Tibial nerve (tissue), 4 donors: ENCODE results near the gene NOC4L.

Experiments used
- CTCF ChIP-seq, 5 experiments: fragments of 200-600 bp in 3 of 5; fragments of 450-650 bp in 2 of 5; sonication (generic) in 3 of 5; IDR thresholded peaks; one replicate each; pipeline ENCODE4 v1.5.1; 2016 to 2019; ENCODE audit warnings: antibody characterized with exemption in 5 of 5, mild to moderate bottlenecking in 3 of 5, moderate library complexity in 2 of 5
- EP300 ChIP-seq, 2 donors: sonication (generic); formaldehyde crosslinking; IDR thresholded peaks; one replicate each; pipeline ENCODE4 v1.6.1; 2017; ENCODE audit warnings: antibody characterized with exemption in 2 of 2, mild to moderate bottlenecking in 1 of 2
- POLR2A ChIP-seq, 2 donors: fragments of 450-650 bp; IDR thresholded peaks; one replicate each; pipeline ENCODE4 v1.6.1; 2017; ENCODE audit warnings: antibody characterized with exemption in 2 of 2, mild to moderate bottlenecking in 2 of 2, moderate library complexity in 2 of 2

- TF ChIP-seq POLR2A (IDR thresholded peaks at IDR 0.05) (no peak), CTCF (IDR thresholded peaks at IDR 0.05) (no peak), EP300 (IDR thresholded peaks at IDR 0.05) (no peak)
These were observed 7.6 kb downstream of the NOC4L start for GRCh38 chr12:132151766-132152410.
